SK-N-DZ (cell line): ENCODE data around the gene DENND1A.

Experiments used
- DNase-seq: peaks from one replicate; pipeline ENCODE4 v3.0.0-alpha.2; 2015; ENCODE audit warnings: low spot score

Gene DENND1A

DNA sequence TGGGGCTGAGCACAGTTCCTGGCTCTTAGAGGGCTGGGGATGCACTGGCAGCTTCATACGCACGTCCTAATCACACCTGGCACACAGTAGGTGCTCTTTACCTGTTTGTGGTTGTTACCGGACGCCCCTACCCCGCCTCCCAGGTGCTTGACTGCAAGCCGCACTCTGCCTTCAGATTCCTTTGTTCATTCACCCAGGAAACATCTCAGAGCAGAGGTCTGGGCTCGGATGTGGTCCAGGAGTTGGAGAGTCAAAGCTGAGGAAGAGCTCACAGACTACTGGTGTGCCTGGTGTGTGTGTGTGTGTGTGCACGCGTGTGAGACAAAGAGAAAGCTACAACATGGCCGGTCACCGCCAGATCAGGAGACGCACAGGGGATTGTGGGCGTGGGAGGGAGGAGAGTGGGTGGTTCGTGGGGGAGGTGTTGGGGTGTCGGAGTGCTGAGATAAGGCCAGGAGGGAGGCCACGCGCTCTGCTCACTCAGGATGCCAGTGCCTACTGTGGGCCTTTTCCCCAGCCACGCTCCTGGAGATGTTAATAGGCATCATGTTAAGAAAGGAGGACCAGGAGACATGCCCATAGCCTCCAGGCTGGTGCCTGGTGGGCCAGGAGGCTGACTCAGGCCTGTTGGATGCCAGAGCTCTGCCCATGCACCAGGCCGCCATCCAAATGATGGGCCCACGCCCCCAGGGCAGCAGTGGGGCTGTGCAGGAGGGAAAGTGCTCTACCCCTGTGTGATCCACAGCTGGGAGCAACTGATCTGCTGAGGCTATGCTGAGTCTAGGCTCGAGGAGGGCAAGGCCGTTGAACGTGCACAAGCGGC lies 534.0 kb downstream of the DENND1A start:
- DNase-seq, result no peak

DNA sequence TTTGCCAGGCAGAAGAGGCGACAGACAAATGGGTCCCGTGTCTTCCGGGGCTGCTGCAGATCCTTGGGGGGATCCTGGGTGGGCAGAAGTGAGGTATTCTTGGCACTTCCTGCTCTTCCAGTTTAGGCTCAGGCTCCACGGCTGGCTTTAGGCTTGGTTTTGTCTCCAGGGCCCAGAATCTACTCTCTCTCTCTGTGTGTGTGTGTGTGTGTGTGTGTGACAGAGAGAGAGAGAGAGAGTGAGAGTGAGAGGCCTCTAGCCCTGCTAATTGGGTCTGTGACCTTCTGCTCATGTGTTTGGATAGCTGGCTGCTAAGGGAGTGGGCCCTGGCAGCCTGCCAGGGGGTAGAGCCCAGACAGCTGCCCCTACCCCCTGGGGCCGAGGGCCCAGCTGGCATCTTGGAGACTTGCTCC lies 534.6 kb downstream of the DENND1A start:
- peak; percentile 68 for DNase-seq

DNA sequence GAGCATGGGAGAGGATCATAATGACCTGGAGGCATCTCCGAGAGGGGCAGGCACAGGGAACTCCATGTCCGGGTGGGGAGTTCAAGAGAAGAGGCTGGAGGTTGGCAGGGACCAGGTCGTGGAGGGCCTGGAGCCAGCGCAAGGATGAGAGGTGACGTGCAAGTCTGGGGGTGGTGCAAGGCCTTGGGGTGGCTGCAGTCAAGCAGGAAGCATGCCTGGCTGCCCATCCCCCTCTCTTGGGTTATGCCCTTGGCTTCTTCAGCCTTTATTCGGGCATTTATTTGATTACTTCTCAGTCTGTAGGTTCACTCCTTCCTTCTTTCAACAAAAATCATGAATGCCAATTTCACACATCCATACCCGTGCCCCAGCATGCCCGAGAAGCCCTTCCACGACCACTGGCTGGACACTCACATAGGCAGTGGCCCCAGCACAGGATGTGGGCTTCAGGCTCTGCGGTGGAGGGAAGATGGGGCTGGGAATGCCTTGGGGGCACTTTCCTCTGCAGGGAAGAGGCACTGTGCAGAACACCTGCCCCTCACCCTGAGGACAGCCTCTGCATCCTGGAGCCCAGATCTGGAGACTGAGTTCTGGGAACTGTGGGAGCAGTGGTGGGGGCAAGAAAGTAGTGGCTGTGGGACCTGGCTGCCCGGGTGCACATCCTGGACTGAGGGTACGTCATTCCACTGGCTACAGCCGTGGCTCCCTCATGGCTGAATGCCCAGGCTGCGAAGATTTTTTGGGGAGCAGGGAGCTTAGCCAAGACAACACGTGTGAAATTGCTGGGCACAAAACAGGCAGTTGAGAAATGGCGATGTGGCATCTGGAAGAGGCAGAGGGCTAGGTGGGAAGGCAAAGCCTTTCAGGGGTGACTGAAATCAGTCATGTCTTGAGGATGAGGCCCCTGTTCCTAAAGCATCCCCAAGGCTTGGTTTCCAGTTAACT lies 535.4 kb downstream of the DENND1A start:
- no peak for DNase-seq

DNA sequence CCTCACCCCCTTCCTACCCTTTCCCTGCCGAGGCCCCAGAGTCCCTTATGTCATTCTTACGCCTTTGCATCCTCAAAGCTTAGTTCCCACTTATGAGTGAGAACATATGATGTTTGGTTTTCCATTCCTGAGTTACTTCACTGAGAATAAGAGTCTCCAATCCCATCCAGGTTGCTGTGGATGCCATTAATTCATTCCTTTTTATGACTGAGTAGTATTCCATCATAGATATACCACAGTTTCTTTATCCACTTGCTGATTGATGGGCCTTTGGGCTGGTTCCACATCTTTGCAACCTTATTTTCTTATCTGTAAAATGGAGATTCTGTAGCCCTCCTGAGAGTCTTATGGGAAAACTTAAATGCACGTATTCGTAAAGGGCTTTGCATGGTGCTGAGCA lies 537.1 kb downstream of the DENND1A start:
- no peak for DNase-seq

DNA sequence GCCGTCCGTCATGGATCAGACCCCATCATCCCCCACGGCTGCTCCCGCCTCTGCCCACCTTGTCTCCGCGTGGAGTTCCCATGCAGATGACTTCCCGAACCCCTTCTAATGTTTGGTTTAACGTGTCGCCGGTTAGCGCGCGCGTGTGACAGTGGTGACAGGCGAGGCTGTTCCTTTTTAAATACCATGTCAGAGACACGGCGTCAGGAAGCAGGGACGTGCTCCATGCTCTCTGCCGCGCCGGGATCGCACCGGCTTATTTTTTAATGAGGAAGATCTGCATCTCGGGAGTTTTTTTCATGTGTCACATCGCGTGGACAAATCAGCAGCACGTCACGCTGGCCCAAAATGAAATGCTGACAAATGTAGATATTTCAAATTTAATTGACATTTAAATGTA lies 538.0 kb downstream of the DENND1A start:
- DNase-seq, result no peak

DNA sequence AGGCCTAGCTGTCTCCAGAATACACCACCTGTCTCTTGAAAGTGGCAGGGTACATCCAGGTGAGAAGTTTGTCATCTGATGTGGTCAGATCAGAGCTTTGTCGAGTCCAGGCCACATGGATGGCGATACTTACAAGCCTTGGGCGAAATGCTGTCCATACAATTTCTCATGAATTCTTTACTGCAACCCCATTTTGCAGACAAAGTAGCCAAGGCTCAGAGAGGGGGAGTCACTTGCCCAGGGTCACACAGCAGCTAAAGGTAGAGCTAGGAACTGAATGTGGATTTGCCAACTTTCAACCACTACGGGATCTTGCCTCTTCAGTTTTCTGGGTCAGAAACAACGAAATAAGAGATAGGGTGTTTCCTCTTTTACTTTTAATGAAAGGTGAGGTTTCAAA lies 538.7 kb downstream of the DENND1A start:
- DNase-seq, result no peak

DNA sequence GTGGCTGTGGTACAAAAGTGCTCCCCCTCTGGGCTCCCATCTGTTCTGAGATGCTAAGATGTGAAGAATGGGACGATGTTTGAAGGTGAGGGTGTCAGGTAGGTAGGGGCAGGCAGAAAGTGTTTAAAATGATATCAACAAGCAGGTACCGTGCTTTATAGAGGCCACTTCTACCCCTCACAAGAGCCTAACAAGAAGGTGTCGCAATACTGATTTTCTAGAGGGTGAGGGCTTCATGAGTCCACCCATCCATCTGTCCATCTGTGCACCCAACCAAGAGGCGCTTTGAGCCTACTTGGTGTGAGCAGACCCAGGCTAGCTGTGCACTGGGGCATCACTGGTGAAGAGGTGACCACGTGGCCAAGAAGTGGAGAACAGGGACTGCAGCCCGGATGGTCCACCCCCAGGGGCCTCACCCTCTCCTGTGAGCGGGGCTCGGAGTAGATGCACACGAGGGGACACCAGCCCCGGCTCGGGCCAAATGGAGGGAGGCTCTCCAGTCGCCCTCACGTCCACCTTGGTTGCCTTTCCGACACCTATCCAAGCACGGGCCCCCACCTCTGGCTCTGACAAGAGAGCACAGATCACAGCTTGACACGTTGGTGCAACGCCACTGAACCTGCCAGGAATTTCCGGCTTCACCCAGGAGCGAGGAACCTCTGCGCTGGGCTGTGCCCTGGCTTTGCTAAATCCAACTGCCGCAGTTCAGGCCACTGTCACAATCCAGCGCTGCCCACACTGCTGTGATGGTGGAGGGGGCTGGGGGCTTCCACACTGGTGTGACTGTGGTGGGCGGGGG lies 539.4 kb downstream of the DENND1A start:
- DNase-seq, result no peak

DNA sequence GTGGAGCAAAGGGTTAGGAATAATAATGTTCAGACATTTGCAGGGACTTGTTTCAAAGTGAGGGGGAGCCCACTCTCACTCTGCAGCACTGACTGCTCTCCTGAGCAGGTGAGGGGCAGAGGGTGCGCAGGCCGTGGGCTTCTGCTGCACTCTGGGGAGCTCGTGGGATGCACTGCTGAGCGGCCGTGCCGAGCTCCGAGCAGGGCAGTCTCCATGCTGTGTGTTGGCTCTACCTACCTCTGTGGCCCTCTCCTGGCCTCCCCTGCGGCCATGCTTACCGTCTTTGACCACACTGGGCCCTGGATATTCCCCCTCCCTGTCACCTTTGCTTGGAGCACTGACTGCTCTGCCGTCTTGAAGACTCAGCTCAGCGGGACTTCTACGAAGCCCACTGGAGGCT lies 540.2 kb downstream of the DENND1A start:
- DNase-seq, result no peak

DNA sequence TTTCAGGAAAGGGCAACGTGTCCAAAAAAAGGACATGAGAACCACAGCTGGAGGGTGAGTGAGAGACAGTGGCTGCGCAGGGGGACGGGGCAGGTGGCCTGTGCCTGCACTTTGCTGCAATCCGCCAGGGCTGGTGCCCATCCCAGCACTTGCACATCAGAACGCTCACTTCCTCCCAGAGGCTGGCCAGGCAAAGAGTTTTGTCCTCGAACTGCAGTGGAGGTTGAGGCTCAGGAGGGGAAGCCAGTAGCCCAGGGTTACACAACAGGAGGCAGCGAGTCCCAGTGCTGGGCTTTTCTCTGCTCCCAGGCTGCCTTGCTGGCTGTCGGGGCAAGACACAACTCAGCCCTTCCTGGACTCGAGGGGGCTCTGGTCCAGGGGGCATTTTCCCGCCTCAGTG lies 540.9 kb downstream of the DENND1A start:
- no peak for DNase-seq

DNA sequence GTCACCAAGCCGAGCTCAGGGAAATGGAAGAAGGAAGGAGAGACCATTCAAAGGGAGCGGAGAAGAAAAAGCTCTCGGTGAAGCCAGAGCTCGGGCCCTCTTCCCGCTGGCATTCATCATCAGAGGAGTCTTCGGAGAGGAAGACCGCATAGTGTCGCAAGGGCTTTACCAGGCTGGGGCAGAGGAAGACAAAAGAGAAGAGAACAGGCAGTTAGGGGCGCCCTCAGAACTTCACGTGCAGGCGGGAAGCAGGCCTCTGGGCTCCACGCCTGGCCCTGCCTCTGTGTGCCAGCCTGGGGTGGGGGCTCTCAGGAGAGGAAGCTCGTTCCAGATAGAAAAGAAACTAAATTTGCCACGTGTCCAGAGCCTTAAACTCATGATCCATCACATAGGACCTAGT lies 542.2 kb downstream of the DENND1A start:
- DNase-seq, result no peak

DNA sequence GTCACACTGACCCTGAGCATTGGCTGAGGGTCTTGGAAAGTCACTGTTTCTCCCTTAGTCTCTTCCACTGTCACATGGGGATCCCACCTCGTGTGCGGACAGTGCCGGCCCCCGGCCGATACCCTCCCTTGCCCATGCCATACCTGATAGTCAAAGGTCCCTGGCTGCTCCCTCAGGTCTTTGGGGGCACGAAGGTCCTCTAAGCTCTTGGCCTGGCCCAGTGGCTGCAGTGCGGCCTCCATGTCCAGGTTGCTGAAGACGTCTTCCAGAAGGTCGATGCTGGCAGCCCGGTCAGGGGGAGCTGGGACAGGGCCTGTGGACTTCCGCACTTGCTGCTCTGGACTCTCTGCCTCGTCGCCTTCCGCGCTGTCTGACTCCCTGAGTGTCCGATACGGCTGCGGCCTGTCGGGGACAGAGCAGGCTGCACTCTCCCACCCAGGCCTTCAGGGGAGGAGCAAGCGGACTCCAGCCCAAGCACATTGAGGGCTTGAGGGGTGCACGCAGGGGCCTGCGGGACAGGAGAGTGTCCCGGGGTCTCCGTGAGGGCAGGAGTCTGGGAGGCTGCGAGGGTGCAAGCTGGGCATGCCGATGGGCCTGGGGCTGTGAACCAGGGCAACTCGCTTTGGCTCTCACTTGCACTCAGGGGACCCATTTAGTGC lies 546.3 kb downstream of the DENND1A start:
- DNase-seq, result no peak

DNA sequence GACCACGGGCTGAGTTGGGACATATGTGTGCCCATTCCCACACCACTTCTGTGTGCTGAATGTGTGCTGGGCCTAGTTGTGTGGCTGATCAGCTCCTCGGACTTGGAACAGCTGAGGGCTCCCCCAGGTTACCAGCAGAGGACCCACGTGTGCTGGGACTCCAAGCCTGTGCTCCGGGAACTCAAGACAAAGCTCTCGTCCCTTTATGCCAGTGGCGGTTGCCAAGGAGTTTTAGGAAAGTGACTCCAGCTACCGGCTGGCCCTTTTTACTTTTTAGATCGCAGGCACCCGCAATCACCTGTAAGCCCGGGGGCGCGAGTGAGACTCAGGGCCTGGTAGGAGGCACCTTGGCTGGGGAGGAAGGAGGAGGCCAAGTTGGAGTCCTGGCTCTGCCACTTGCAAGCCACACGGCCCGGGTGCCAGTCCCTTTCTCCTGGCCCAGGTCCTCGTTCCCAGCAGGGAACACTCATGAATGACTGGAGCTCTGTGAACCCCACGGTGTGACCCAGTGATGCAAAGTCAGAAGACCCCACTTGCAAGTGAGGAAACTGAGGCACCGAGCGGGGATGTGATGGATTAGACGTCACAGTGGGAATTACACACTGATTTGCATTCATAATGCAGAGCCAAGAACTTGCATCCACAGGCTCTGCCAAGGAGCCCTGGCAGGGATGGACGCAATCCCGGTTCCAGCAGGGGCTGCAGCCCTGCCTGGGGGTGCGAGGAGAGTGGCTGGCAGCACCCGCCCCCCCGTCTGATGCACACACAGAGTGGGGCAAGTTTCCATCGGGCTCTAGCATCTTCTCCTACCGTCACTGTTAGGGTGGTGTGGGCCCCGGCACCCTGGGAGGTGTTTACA lies 547.0 kb downstream of the DENND1A start:
- DNase-seq, result no peak

DNA sequence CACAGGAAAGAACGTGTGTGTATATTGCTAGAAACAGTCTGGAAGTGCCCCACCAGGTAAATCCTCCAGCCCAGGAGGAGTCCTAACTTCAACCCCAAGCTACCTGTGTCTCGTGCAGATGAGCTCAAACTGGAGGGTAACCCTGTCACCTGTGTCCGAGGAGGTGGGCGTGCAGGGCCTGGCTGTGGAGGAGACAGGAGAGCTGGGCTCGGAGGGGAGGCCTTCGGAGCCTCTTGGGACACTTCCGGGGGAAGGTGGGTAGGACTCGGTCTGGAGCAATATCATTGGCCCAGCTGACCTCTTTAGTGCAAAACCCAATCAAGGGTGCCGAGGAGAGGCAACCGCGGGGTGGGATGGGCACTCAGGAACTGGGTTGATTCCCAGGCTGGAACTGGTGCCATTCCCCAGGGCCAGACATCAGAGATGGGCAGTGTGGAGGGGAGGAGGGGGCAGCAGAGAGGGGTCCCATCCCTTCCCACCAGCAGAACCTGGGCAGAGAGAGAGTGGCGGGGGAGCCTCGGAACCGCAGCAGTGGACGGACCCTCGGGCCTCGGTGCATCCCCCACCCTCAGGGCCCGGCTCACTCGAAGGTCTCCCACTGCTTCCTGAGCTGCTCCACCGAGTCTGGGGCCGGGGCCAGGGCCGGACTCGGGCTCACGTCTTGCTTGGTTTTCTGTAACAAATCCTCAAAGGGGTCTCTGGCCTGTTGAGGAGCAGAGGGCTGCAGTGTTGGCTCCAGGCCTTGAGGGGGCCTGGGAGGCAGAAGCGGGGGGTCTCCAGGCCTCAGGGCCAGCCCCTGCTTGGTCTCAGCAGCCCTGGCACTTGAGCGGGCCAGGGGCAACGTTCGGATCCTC lies 548.8 kb downstream of the DENND1A start:
- DNase-seq, result no peak

DNA sequence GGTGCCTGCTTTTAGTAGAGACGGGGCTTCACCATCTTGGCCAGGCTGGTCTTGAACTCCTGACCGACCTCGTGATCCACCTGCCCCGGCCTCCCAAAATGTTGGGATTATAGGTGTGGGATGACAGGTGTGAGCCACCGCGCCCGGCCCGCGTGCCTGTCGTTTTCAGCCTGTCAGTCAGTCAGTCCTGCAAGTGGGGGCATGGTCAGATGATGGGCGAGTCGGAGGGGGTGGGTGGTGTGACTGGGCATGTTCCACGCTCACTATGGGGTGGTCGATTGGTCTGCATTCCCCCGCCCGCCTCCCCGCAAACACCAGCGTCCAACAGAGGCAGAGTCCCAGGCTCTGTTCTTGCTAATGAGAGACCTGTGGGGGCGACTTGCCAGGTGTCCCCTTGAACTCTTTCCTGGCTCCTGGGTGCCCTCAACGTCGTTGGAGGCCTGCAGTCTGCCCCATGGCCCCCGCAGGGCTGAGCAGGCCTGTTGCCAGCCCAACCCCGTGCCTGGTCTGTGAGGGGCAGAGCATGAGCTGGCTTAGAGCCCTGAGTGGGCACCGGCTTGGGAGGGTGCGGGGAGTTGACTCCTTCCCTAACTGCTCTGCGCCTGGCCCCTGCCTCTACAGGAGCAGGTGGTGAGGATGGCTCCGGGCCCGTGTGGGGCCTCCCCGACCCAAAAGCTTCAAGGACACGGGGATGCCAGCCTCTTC lies 550.8 kb downstream of the DENND1A start:
- no peak for DNase-seq

DNA sequence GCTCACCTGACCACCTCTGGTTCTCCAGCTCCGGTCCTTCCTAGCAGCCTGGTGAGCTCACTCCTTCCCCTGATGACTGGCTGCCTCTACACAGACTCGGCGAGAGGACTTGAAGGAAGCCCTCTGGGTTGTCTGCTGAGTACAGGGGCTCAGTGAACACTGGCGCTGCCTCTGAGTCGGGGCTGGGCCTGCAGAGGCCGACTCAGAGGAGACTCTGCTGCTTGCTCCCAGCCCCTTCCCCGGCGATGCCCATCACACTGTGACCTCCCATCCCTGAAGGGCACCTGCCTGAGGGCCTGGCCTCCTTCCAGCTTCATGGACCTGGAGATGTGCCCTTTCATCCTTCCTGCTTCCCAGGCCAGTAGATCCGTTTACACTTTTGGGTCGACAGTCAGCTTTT lies 551.9 kb downstream of the DENND1A start:
- no peak for DNase-seq

DNA sequence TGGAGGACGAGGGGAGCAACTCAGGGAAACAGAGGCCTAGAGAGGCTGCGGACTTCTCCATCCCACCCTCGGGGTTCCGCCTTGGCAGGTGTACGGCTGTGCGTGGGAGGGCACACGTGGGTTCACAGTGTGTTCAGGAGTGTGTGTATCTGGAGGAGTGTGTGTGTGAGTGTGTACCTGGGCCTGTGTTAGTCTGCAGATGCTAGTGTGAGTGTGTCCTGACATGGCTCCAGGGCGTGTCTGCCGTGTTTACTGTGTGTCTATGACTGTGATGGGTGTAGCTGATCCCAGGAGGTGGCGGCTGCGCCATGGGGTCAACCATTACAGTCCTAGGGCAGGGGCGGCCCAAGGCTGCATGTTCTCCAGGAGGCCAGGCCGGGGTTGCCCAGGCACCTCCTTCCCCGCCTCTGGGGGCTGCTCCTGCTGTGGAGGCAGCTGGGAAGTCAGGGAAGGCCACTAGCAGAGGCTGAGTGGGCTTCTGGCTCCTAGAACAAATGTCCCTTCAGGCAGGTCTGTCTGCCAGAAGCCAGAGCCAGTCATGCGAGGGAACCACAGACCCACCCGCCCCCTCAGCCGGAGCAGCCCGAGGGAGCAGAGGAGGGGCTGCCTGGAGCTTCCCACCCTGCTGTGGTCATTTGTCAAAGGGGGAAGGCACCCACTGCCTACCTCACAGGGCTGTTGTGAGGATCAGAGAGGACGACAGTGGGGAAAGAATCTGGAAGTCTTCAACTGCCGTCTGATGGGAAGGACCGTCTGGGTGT lies 552.5 kb downstream of the DENND1A start:
- peak; percentile 73 for DNase-seq

DNA sequence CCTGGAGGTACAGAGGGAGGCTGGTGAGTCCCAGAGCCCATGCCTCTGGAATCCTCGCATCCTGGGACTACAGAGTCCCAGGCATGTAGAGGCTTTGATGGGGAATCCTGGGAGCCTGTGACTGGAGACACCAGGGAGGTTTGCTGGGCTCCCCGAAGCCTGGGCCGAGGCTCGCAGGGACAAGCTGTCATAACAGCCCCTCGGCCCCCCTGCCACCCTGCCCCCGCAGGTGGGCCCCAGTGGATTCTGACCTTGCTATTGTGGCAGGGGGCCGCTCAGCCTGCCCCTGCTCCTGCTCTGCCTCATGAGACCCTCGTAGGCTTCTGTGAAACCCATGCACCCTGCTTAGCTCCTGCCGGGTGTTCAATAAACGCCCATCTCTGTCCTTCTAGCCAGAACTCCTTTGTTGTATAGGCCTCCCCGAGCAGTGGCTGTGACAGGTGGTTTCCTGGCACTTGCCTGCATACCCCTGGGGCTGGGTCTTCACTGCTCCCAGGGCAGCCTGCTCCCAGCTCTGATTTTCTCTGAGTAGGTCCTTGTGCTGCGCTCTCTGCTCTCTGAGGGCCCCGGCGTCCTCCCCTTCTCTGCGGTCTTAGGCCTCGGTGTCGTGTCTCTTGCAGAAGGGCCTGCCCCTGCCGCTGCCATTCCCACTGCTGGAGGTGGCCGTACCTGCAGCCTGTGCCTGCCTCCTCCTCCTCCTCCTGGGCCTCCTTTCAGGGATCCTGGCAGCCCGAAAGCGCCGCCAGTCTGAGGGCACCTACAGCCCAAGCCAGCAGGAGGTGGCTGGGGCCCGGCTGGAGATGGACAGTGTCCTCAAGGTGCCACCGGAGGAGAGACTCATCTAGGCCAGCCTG lies 553.5 kb downstream of the DENND1A start:
- no peak for DNase-seq
